ENCODE data around the gene HCN1. TPM values are rescaled to one million over a fixed set of nuclear protein-coding genes. Genes with fewer than 3 reads are reported as not detected.
A peak's percentile ranks its signal among the peaks of the same experiment; 100 is the strongest.

The HCN1 gene
- total RNA-seq, 1 donor from 2014 or later: not detected

- DNase-seq (ENCODE audit: low spot score): no peak
- Mint-ChIP-seq H3K27me3 (ENCODE audit: unreplicated experiment) (no peaks in the 10 kb centered on the region), H3K27ac (ENCODE audit: unreplicated experiment) (no peak overlapping the region), H3K9me3 (ENCODE audit: unreplicated experiment) (no peaks in the 10 kb centered on the region), H3K4me3 (ENCODE audit: unreplicated experiment) (no peak overlapping the region), H3K36me3 (ENCODE audit: low read depth, unreplicated experiment) (no peaks in the 10 kb centered on the region), H3K4me1 (ENCODE audit: unreplicated experiment) (no peaks in the 10 kb centered on the region)
- TF ChIP-seq, protein P1, sequence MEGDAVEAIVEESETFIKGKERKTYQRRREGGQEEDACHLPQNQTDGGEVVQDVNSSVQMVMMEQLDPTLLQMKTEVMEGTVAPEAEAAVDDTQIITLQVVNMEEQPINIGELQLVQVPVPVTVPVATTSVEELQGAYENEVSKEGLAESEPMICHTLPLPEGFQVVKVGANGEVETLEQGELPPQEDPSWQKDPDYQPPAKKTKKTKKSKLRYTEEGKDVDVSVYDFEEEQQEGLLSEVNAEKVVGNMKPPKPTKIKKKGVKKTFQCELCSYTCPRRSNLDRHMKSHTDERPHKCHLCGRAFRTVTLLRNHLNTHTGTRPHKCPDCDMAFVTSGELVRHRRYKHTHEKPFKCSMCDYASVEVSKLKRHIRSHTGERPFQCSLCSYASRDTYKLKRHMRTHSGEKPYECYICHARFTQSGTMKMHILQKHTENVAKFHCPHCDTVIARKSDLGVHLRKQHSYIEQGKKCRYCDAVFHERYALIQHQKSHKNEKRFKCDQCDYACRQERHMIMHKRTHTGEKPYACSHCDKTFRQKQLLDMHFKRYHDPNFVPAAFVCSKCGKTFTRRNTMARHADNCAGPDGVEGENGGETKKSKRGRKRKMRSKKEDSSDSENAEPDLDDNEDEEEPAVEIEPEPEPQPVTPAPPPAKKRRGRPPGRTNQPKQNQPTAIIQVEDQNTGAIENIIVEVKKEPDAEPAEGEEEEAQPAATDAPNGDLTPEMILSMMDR (IDR thresholded peaks at IDR 0.05; ENCODE audit: unreplicated experiment): no peak
These were observed 153.8 kb downstream of the HCN1 start for GRCh38 chr5:45542421-45542820.

DNA sequence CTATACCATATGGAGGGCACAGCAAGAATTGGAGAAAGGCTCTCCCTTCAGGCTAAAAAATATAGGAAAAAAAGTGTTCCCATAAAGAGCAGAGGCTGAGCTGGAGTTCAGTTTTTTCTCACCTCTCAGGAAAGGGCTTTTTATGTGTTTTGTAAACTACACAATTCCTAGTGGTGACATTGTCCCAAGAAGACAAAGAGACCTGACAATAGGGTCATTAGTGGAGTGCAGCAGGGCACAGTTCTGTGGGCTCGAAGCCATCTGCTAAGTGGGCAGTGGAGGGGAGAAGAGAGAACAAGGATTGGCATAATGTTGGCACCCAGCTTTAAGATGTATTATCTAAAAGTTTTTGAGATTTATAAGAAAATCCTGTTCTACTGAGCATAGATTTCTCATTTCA, 162.5 kb downstream of the HCN1 start:
- H3K4me3 Mint-ChIP-seq (ENCODE audit: unreplicated experiment): no peak overlapping the region
- H3K4me1 Mint-ChIP-seq (ENCODE audit: unreplicated experiment): no peaks in the 10 kb centered on the region
- DNase-seq (ENCODE audit: low spot score): no peak
- H3K36me3 Mint-ChIP-seq (ENCODE audit: low read depth, unreplicated experiment): no peaks in the 10 kb centered on the region
- TF ChIP-seq, protein P1 (IDR thresholded peaks at IDR 0.05; ENCODE audit: unreplicated experiment): no peak
- no peaks in the 10 kb centered on the region for H3K27me3 Mint-ChIP-seq (ENCODE audit: unreplicated experiment)
- H3K9me3 Mint-ChIP-seq (ENCODE audit: unreplicated experiment): no peaks in the 10 kb centered on the region
- no peak overlapping the region for H3K27ac Mint-ChIP-seq (ENCODE audit: unreplicated experiment)

DNA sequence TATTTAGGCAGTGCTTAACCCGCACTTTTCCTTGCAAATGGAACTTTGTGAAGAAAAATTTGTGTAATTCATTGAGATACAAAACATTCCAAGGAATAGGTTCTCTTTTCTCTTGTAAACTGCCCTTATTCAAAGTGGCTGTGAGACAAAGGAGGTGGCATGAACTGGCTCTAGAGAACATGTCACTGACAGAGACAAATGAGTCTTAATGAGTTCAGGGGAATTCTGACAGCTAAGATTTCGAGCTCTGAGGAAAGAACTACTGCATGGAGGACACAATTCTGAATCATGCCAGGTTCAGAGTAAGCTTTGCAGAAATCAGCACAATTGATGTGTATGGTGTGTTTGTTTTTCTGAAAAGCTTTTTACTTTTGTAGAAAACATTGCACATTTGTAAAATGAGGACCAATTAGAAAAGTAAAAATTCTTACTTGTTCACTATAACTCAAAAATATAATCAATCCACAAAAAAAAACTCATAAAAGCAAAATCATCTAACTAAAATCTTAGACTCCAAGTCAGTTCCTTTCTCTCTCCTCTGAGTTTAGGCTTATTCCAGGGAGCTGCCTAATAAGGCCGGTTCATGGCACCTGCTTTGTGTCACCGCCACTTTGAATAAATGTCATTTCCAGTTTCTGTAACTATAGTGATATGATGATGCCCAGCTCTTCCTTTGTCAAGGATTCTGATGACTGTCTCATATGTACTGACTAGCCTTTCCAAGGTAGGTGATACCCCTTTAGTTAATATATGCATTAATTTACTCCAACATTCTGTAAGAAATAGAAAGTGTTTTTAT, 163.2 kb downstream of the HCN1 start:
- H3K27ac Mint-ChIP-seq (ENCODE audit: unreplicated experiment): no peak overlapping the region
- DNase-seq (ENCODE audit: low spot score): no peak
- TF ChIP-seq, protein P1 (IDR thresholded peaks at IDR 0.05; ENCODE audit: unreplicated experiment): no peak

GRCh38 chr5:45521067-45521466, 175.1 kb downstream of the HCN1 start:
- H3K36me3 Mint-ChIP-seq (ENCODE audit: low read depth, unreplicated experiment): no peaks in the 10 kb centered on the region
- no peak overlapping the region for H3K4me3 Mint-ChIP-seq (ENCODE audit: unreplicated experiment)
- H3K4me1 Mint-ChIP-seq (ENCODE audit: unreplicated experiment): peaks cover 2% of the 10 kb centered on the region
- H3K9me3 Mint-ChIP-seq (ENCODE audit: unreplicated experiment): no peaks in the 10 kb centered on the region
- peak; percentile 67 for DNase-seq (ENCODE audit: low spot score)
- TF ChIP-seq, protein P1 (IDR thresholded peaks at IDR 0.05; ENCODE audit: unreplicated experiment): no peak
- H3K27ac Mint-ChIP-seq (ENCODE audit: unreplicated experiment): no peak overlapping the region
- no peaks in the 10 kb centered on the region for H3K27me3 Mint-ChIP-seq (ENCODE audit: unreplicated experiment)

More for the DNA sequence above, 163.2 kb downstream of the HCN1 start:
- Mint-ChIP-seq H3K27me3 (ENCODE audit: unreplicated experiment) (no peaks in the 10 kb centered on the region), H3K4me3 (ENCODE audit: unreplicated experiment) (no peak overlapping the region), H3K9me3 (ENCODE audit: unreplicated experiment) (no peaks in the 10 kb centered on the region), H3K36me3 (ENCODE audit: low read depth, unreplicated experiment) (no peaks in the 10 kb centered on the region), H3K4me1 (ENCODE audit: unreplicated experiment) (no peaks in the 10 kb centered on the region)

GRCh38 chr5:45512521-45512920, 183.7 kb downstream of the HCN1 start:
- TF ChIP-seq, protein P1 (IDR thresholded peaks at IDR 0.05; ENCODE audit: unreplicated experiment): no peak
- Mint-ChIP-seq H3K27ac (ENCODE audit: unreplicated experiment) (no peak overlapping the region), H3K4me3 (ENCODE audit: unreplicated experiment) (no peak overlapping the region), H3K9me3 (ENCODE audit: unreplicated experiment) (no peaks in the 10 kb centered on the region), H3K4me1 (ENCODE audit: unreplicated experiment) (no peaks in the 10 kb centered on the region), H3K27me3 (ENCODE audit: unreplicated experiment) (no peaks in the 10 kb centered on the region), H3K36me3 (ENCODE audit: low read depth, unreplicated experiment) (no peaks in the 10 kb centered on the region)
- DNase-seq (ENCODE audit: low spot score): no peak

All from endothelial cell (in vitro differentiated cells).